ENCODE data around the gene STARD4. TPM values are rescaled to one million over a fixed set of nuclear protein-coding genes. Genes with fewer than 3 reads are reported as not detected.

STARD4 gene
- total RNA-seq (1 to 10 TPM; 3.3 to 8.6 (median 7.8) TPM), polyA plus RNA-seq (10 to 100 TPM; 13.2 to 24.5 (median 23.9) TPM)

GRCh38 chr5:111512375-111513130, at the start of gene STARD4:
Gene STARD4 (minus strand): TSS chr5:111512535. CDS start chr5:111507433, 5,102 bp downstream.
- peaks cover 0 to 19% (median 6%) of the 10 kb centered on the region in 4 donors for H3K4me1 ChIP-seq
- peak; percentile 96 for DNase-seq
- WGBS, 2 donors: 0% methylated on average over 41 of the region's 41 CpGs
- peak within 1 kb of the TSS; percentile 61 to 87 (median 76) for H3K4me3 ChIP-seq
- intact Hi-C loops (cut with DNase I): no loop called here
- H3K9me3 ChIP-seq: no peaks in the 10 kb centered on the region
- H3K36me3 ChIP-seq: no peaks in the 10 kb centered on the region
- peak within 1 kb of the TSS; percentile 79 to 88 (median 84) for H3K27ac ChIP-seq
- no peaks in the 10 kb centered on the region for H3K27me3 ChIP-seq
- TF ChIP-seq, protein P1, sequence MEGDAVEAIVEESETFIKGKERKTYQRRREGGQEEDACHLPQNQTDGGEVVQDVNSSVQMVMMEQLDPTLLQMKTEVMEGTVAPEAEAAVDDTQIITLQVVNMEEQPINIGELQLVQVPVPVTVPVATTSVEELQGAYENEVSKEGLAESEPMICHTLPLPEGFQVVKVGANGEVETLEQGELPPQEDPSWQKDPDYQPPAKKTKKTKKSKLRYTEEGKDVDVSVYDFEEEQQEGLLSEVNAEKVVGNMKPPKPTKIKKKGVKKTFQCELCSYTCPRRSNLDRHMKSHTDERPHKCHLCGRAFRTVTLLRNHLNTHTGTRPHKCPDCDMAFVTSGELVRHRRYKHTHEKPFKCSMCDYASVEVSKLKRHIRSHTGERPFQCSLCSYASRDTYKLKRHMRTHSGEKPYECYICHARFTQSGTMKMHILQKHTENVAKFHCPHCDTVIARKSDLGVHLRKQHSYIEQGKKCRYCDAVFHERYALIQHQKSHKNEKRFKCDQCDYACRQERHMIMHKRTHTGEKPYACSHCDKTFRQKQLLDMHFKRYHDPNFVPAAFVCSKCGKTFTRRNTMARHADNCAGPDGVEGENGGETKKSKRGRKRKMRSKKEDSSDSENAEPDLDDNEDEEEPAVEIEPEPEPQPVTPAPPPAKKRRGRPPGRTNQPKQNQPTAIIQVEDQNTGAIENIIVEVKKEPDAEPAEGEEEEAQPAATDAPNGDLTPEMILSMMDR (IDR thresholded peaks at IDR 0.05): no peak
- TF ChIP-seq POLR2AphosphoS5 (IDR thresholded peaks at IDR 0.05): peak; percentile 57 to 86 (median 85)
- peak in 1 of 4 donors; percentile 59 for TF ChIP-seq EP300 (IDR thresholded peaks at IDR 0.05)
- peak; percentile 9 to 75 for TF ChIP-seq POLR2A (IDR thresholded peaks at IDR 0.05)

DNA sequence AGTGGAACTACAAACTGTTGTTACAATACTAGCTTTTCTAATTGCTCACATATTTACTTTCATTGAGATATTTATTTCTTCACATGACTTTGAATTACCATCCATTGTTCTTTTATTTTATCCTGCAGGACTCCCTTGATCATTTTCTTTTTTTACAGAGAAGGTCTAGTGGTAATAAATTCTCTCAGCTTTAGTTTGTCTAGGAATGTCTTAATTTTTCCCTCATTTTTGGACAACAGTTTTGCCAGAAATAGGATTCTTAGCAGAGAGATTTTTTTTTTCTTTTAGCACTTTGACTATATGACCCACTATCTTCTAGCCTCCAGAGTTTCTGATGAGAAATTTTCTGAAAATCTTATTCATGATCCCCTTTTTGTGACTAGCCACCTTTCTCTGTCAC, 47.3 kb upstream of the STARD4 start:
- Histone ChIP-seq H3K4me1 (peaks cover 0 to 18% (median 14%) of the 10 kb centered on the region in 4 donors), H3K27me3 (no peaks in the 10 kb centered on the region), H3K27ac (no peak overlapping the region), H3K9me3 (no peaks in the 10 kb centered on the region), H3K4me3 (no peak overlapping the region), H3K36me3 (no peaks in the 10 kb centered on the region)
- TF ChIP-seq POLR2A (IDR thresholded peaks at IDR 0.05): no peak
- TF ChIP-seq, protein P1 (IDR thresholded peaks at IDR 0.05): no peak
- no peak for TF ChIP-seq POLR2AphosphoS5 (IDR thresholded peaks at IDR 0.05)
- TF ChIP-seq EP300 (IDR thresholded peaks at IDR 0.05): no peak
- intact Hi-C loops (cut with DNase I): no loop called here
- DNase-seq: no peak

- Histone ChIP-seq H3K4me3 (no peak overlapping the region), H3K27ac (no peak overlapping the region), H3K27me3 (no peaks in the 10 kb centered on the region), H3K9me3 (no peaks in the 10 kb centered on the region), H3K36me3 (no peaks in the 10 kb centered on the region), H3K4me1 (peaks cover 0 to 4% (median 2%) of the 10 kb centered on the region in 4 donors)
- TF ChIP-seq, protein P1 (IDR thresholded peaks at IDR 0.05): no peak
- TF ChIP-seq POLR2AphosphoS5 (IDR thresholded peaks at IDR 0.05): no peak
- TF ChIP-seq POLR2A (IDR thresholded peaks at IDR 0.05): no peak
- no peak for DNase-seq
- WGBS, 2 donors: 84 to 90% methylated on average over 1 of the region's 1 CpG
- intact Hi-C loops (cut with DNase I): no loop called here
Measured at GRCh38 chr5:111557686-111558085, 45.4 kb upstream of the STARD4 start.

- 74 to 83% methylated on average over 1 of the region's 1 CpG for WGBS, 2 donors
- intact Hi-C loops (cut with DNase I): no loop called here
- H3K27ac ChIP-seq: no peak overlapping the region
Measured at GRCh38 chr5:111557111-111557510, 44.8 kb upstream of the STARD4 start.

More at GRCh38 chr5:111557111-111557510, 44.8 kb upstream of the STARD4 start:
- Histone ChIP-seq H3K4me1 (peaks cover 0 to under 1% (median 0%) of the 10 kb centered on the region in 4 donors), H3K27me3 (no peaks in the 10 kb centered on the region), H3K9me3 (no peaks in the 10 kb centered on the region), H3K4me3 (no peak overlapping the region), H3K36me3 (no peaks in the 10 kb centered on the region)
- TF ChIP-seq POLR2AphosphoS5 (IDR thresholded peaks at IDR 0.05) (no peak), POLR2A (IDR thresholded peaks at IDR 0.05) (no peak), EP300 (IDR thresholded peaks at IDR 0.05) (no peak)
- TF ChIP-seq, protein P1 (IDR thresholded peaks at IDR 0.05): no peak
- no peak for DNase-seq

All from sigmoid colon (tissue), 7 donors.